PC-3 (cell line): ENCODE measurements around the gene CASKIN1. TPM values are rescaled to one million over a fixed set of nuclear protein-coding genes. Genes with fewer than 3 reads are reported as not detected.

ENCODE experiments used
- ATAC-seq: fragments of 200-7000 bp; cut with Tn5 transposase; 2 replicates; pipeline ENCODE4 v1.9.1; 2020; ENCODE audit warnings: mild to moderate bottlenecking, moderate library complexity
- BruUV-seq: library from RNA; stranded (reverse); fragments of 400-500 nt; replicated peaks from 2 replicates; lab custom pipeline; 2021; lab: Mats Ljungman, UMichigan
- CTCF ChIA-PET: fragments of 300-600 bp; sonication (Branson Sonifier 250); formaldehyde crosslinking; loops from one replicate; lab custom pipeline; 2022; ENCODE audit warnings: antibody characterized with exemption; lab: Charles Lee
- POLR2A ChIA-PET: fragments of 300-600 bp; sonication (Branson Sonifier 250); formaldehyde crosslinking; loops from one replicate; lab custom pipeline; 2022; ENCODE audit warnings: antibody characterized with exemption; ENCODE audit not compliant: unreplicated experiment; lab: Charles Lee
- DNase-seq: peaks from one replicate; pipeline ENCODE4 v3.0.0-alpha.2; 2015
- H2AFZ ChIP-seq: fragments of 300-600 bp; sonication (generic); 2 replicates; pipeline ENCODE4 v1.6.0; 2016; ENCODE audit warnings: antibody characterized with exemption, low read length
- H3F3A ChIP-seq: fragments of 300-600 bp; sonication (generic); one replicate; pipeline ENCODE4 v1.6.0; 2017; ENCODE audit warnings: antibody characterized with exemption, low read length, control low read depth, mild to moderate bottlenecking; ENCODE audit not compliant: unreplicated experiment
- H3K27ac ChIP-seq: fragments of 300-600 bp; sonication (generic); 2 replicates; pipeline ENCODE4 v1.5.1; 2016; ENCODE audit warnings: mild to moderate bottlenecking, low read length
- H3K27me3 ChIP-seq: fragments of 300-600 bp; sonication (generic); 2 replicates; pipeline ENCODE4 v1.6.1; 2016; ENCODE audit warnings: low read length, mixed read lengths
- H3K36me3 ChIP-seq: fragments of 300-600 bp; sonication (generic); 2 replicates; pipeline ENCODE4 v1.6.1; 2016; ENCODE audit warnings: low read depth, mixed run types, low read length, mixed read lengths
- H3K4me1 ChIP-seq: fragments of 300-600 bp; sonication (generic); 2 replicates; pipeline ENCODE4 v1.5.1; 2016; ENCODE audit warnings: low read length; ENCODE audit not compliant: insufficient read depth
- H3K4me2 ChIP-seq: fragments of 300-600 bp; sonication (generic); 2 replicates; pipeline ENCODE4 v1.6.0; 2016; ENCODE audit warnings: low read length
- H3K4me3 ChIP-seq: fragments of 300-600 bp; sonication (generic); 2 replicates; pipeline ENCODE4 v1.5.1; 2016; ENCODE audit warnings: mild to moderate bottlenecking, low read length, mixed read lengths
- H3K79me2 ChIP-seq: fragments of 300-600 bp; sonication (generic); 2 replicates; pipeline ENCODE4 v1.6.1; 2017; ENCODE audit warnings: low read length, mixed read lengths
- H3K9ac ChIP-seq: fragments of 300-600 bp; sonication (generic); 2 replicates; pipeline ENCODE4 v1.6.0; 2016; ENCODE audit warnings: mild to moderate bottlenecking, low read length
- H3K9me2 ChIP-seq: fragments of 300-600 bp; sonication (generic); replicated peaks from 2 replicates; pipeline ENCODE4 v1.6.1; 2016; ENCODE audit warnings: mixed run types, low read length, mixed read lengths
- H3K9me3 ChIP-seq: fragments of 300-600 bp; sonication (generic); 2 replicates; pipeline ENCODE4 v1.6.1; 2016; ENCODE audit warnings: low read length, mixed read lengths
- H4K20me1 ChIP-seq: fragments of 300-600 bp; sonication (generic); 2 replicates; pipeline ENCODE4 v1.6.1; 2016; ENCODE audit warnings: low read length, mixed read lengths
- CTCF ChIP-seq: fragments of 300-600 bp; sonication (generic); conservative IDR thresholded peaks from 2 replicates; pipeline ENCODE4 v1.5.1; 2017; ENCODE audit warnings: antibody characterized with exemption, low read depth, mild to moderate bottlenecking, low read length
- EZH2 ChIP-seq: fragments of 300-600 bp; sonication (generic); IDR thresholded peaks from one replicate; pipeline ENCODE4 v1.6.1; 2017; ENCODE audit warnings: antibody characterized with exemption, mild to moderate bottlenecking, low read length; ENCODE audit not compliant: unreplicated experiment
- EZH2phosphoT487 ChIP-seq: fragments of 300-600 bp; sonication (generic); IDR thresholded peaks from 2 replicates; pipeline ENCODE4 v1.6.1; 2018; ENCODE audit warnings: mild to moderate bottlenecking, antibody characterized with exemption, low read length, borderline replicate concordance
- intact Hi-C: fragments of 100-400 bp; cut with micrococcal nuclease; formaldehyde crosslinking; loops from 2 replicates; pipeline ENCODE4 v1.9.0; 2023
- total RNA-seq: library from RNA; depleted of rRNA; stranded (reverse); fragments of >200 nt; gene quantifications from 2 replicates; pipeline ENCODE4 v1.2.3, GENCODE V29; 2014

Gene CASKIN1
- total RNA-seq, 1 experiment from 2014 or later, result 1.6 TPM

- H3K36me3 ChIP-seq, result no peaks in the 10 kb centered on the region
- DNase-seq (peak; percentile 76), ATAC-seq (peak; percentile 34)
- H3K4me1 ChIP-seq, result peaks cover 13% of the 10 kb centered on the region
- H3K9me3 ChIP-seq, result no peaks in the 10 kb centered on the region
- intact Hi-C loops, result no loop called here
- POLR2A ChIA-PET, result no interaction called here
- H3K27me3 ChIP-seq, result no peaks in the 10 kb centered on the region
- H3K79me2 ChIP-seq, result peaks cover 32% of the 10 kb centered on the region
- H3K4me2 ChIP-seq, result peak overlapping the region; percentile 100
- no peaks in the 10 kb centered on the region for H3K9me2 ChIP-seq
- CTCF ChIA-PET, result no interaction called here
- TF ChIP-seq CTCF (no peak), EZH2 (no peak), EZH2phosphoT487 (no peak)
- no peaks in the 10 kb centered on the region for H3F3A ChIP-seq
- H2AFZ ChIP-seq, result no peak overlapping the region
- peaks cover 12% of the 10 kb centered on the region for H4K20me1 ChIP-seq
- peak overlapping the region; percentile 40; the same call in 1 of the 2 replicates for H3K27ac ChIP-seq
- H3K9ac ChIP-seq, result peak overlapping the region; percentile 70
- H3K4me3 ChIP-seq, result peak overlapping the region; percentile 92
- TSS peak; percentile 52 for BruUV-seq
These were observed 16.2 kb upstream of the CASKIN1 start for GRCh38 chr16:2212362-2213324.

DNA sequence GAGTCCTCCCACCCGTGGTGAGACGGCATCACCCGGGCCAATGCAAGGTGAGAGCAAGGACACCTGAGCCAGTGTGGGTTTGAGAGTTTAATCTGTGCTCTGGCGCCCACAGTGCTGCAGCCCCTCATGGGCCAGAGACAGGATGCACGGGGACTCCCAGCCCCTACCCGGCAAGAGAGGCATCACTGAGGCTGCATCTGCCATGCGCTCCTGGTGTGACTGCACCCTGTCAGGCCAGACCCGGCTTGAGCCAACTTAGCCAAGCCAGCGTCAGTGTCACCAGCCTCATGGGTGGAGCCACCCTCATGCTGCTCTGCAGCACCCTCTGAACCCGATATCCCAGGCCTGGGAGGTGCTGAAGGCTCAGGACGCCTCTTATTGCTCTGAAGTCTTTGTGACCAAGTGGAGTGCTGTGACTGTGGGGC is 15.5 kb upstream of the CASKIN1 start:
- DNase-seq, result no peak
- H3K9me2 ChIP-seq, result no peaks in the 10 kb centered on the region
- no TSS peak for BruUV-seq
- no peak for ATAC-seq
- H3K27me3 ChIP-seq, result no peaks in the 10 kb centered on the region
- POLR2A ChIA-PET, result no interaction called here
- no peaks in the 10 kb centered on the region for H3F3A ChIP-seq
- no peaks in the 10 kb centered on the region for H3K36me3 ChIP-seq
- no peaks in the 10 kb centered on the region for H3K9me3 ChIP-seq
- CTCF ChIA-PET, result no interaction called here
- no peak overlapping the region for H3K9ac ChIP-seq
- peaks cover 12% of the 10 kb centered on the region for H4K20me1 ChIP-seq
- H3K4me3 ChIP-seq, result peak overlapping the region; percentile 92; the same call in 1 of the 2 replicates
- peak overlapping the region; percentile 100 for H3K4me2 ChIP-seq
- TF ChIP-seq EZH2 (no peak), EZH2phosphoT487 (no peak), CTCF (no peak)
- no peak overlapping the region for H2AFZ ChIP-seq
- peaks cover 13% of the 10 kb centered on the region for H3K4me1 ChIP-seq
- H3K27ac ChIP-seq, result no peak overlapping the region
- H3K79me2 ChIP-seq, result peaks cover 39% of the 10 kb centered on the region
- intact Hi-C loops, result no loop called here
